ENCODE results near the gene PEAK3.

GRCh38 chr19:2275588-2276428, 6.2 kb downstream of the PEAK3 start:
- TF ChIP-seq GATA3 (IDR thresholded peaks at IDR 0.05; ENCODE audit: low read depth, low read length): no peak
- TF ChIP-seq GATA2 (IDR thresholded peaks at IDR 0.05; ENCODE audit: low read depth, low read length): no peak
